NK-92 (cell line): ENCODE measurements around the gene VASP.
"Not testable (repeated sequence)": the region's sequence is repeated elsewhere in the genome, so short reads cannot be mapped to it uniquely, and the experiment has no call there.

Source experiments
- DNase-seq: peaks from one replicate; lab custom pipeline; 2025; ENCODE audit not compliant: unreplicated experiment; lab: John Stamatoyannopoulos, UW

VASP gene

GRCh38 chr19:45496349-45496953 is 10.8 kb upstream of the VASP start:
- no peak for DNase-seq

- DNase-seq, result no peak
Observed at GRCh38 chr19:45497791-45498190, 9.5 kb upstream of the VASP start.

GRCh38 chr19:45498411-45499195 is 8.7 kb upstream of the VASP start, which contains the start of gene PPM1N:
TSS of gene PPM1N (plus strand) at chr19:45498443. CDS start at chr19:45498473, 30 bp downstream.
- DNase-seq, result no peak

- no peak for DNase-seq
Observed at GRCh38 chr19:45499196-45500180, 7.8 kb upstream of the VASP start.

GRCh38 chr19:45500918-45501729 is 6.2 kb upstream of the VASP start:
- no peak for DNase-seq

- no peak for DNase-seq
Observed at GRCh38 chr19:45501730-45502014, 5.6 kb upstream of the VASP start.

GRCh38 chr19:45502111-45502510 is 5.2 kb upstream of the VASP start:
- DNase-seq, result no peak

GRCh38 chr19:45503909-45504308 is 3.4 kb upstream of the VASP start:
- DNase-seq, result no peak

- DNase-seq, result no peak
Observed at GRCh38 chr19:45505151-45505995, 1.9 kb upstream of the VASP start.

- no peak for DNase-seq
Observed at GRCh38 chr19:45505996-45506245, 1.4 kb upstream of the VASP start.

GRCh38 chr19:45506246-45506988 is 862 bp upstream of the VASP start:
- peak; percentile 69 for DNase-seq

- DNase-seq, result no peak
Observed at GRCh38 chr19:45507872-45508416, 665 bp downstream of the VASP start.

GRCh38 chr19:45508417-45508860 is 1.2 kb downstream of the VASP start:
- no peak for DNase-seq

- DNase-seq, result no peak
Observed at GRCh38 chr19:45508861-45509691, 1.8 kb downstream of the VASP start.

GRCh38 chr19:45509692-45510015 is 2.4 kb downstream of the VASP start:
- DNase-seq, result no peak

- not testable (repeated sequence) for DNase-seq
Observed at GRCh38 chr19:45510352-45510751, 3.1 kb downstream of the VASP start.

- DNase-seq, result no peak
Observed at GRCh38 chr19:45511074-45511473, 3.8 kb downstream of the VASP start.

GRCh38 chr19:45512881-45513483 is 5.7 kb downstream of the VASP start:
- no peak for DNase-seq
